Endothelial cell (in vitro differentiated cells): Measurements from ENCODE around the gene CISD1. TPM values are rescaled to one million over a fixed set of nuclear protein-coding genes. Genes with fewer than 3 reads are reported as not detected.

Source experiments
- DNase-seq: peaks from one replicate; pipeline ENCODE4 v3.0.0; 2021; ENCODE audit warnings: low spot score
- H3K27ac Mint-ChIP-seq: one replicate; pipeline ENCODE4 v1.8.0; 2021; ENCODE audit warnings: mixed read lengths, inconsistent platforms; ENCODE audit not compliant: unreplicated experiment
- H3K27me3 Mint-ChIP-seq: one replicate; pipeline ENCODE4 v1.8.0; 2021; ENCODE audit warnings: mild to moderate bottlenecking, moderate library complexity, mixed read lengths, inconsistent platforms; ENCODE audit not compliant: unreplicated experiment
- H3K36me3 Mint-ChIP-seq: one replicate; pipeline ENCODE4 v1.8.0; 2021; ENCODE audit warnings: mild to moderate bottlenecking, low read depth, mixed read lengths, inconsistent platforms; ENCODE audit not compliant: unreplicated experiment
- H3K4me1 Mint-ChIP-seq: one replicate; pipeline ENCODE4 v1.8.0; 2021; ENCODE audit warnings: mild to moderate bottlenecking, mixed read lengths, inconsistent platforms; ENCODE audit not compliant: unreplicated experiment
- H3K4me3 Mint-ChIP-seq: one replicate; pipeline ENCODE4 v1.8.0; 2021; ENCODE audit warnings: mild to moderate bottlenecking, mixed read lengths, inconsistent platforms; ENCODE audit not compliant: unreplicated experiment
- H3K9me3 Mint-ChIP-seq: one replicate; pipeline ENCODE4 v1.8.0; 2021; ENCODE audit warnings: mixed read lengths, inconsistent platforms; ENCODE audit not compliant: unreplicated experiment
- total RNA-seq: library from RNA; stranded (reverse); fragmentation: NEBNext Ultra II Directional; extraction: Animal tissue kit (Norgen Biotek cat#: 25700); gene quantifications from one replicate; pipeline ENCODE4 v1.2.1, GENCODE V29; 2021; ENCODE audit not compliant: unreplicated experiment
- TF ChIP-seq, protein P1 (sequence below): fragments of 200-600 bp; sonication (generic); IDR thresholded peaks from one replicate; pipeline ENCODE4 v1.5.0; 2021; ENCODE audit warnings: antibody characterized with exemption; ENCODE audit not compliant: unreplicated experiment

Gene CISD1
- total RNA-seq, 1 donor from 2014 or later: 38.1 TPM

GRCh38 chr10:58281092-58281752, 12.3 kb downstream of the CISD1 start:
- Mint-ChIP-seq H3K36me3 (no peaks in the 10 kb centered on the region), H3K27me3 (peaks cover 5% of the 10 kb centered on the region), H3K9me3 (no peaks in the 10 kb centered on the region), H3K4me3 (no peak overlapping the region), H3K27ac (peak overlapping the region; percentile 32), H3K4me1 (peaks cover 29% of the 10 kb centered on the region)
- TF ChIP-seq, protein P1, sequence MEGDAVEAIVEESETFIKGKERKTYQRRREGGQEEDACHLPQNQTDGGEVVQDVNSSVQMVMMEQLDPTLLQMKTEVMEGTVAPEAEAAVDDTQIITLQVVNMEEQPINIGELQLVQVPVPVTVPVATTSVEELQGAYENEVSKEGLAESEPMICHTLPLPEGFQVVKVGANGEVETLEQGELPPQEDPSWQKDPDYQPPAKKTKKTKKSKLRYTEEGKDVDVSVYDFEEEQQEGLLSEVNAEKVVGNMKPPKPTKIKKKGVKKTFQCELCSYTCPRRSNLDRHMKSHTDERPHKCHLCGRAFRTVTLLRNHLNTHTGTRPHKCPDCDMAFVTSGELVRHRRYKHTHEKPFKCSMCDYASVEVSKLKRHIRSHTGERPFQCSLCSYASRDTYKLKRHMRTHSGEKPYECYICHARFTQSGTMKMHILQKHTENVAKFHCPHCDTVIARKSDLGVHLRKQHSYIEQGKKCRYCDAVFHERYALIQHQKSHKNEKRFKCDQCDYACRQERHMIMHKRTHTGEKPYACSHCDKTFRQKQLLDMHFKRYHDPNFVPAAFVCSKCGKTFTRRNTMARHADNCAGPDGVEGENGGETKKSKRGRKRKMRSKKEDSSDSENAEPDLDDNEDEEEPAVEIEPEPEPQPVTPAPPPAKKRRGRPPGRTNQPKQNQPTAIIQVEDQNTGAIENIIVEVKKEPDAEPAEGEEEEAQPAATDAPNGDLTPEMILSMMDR: no peak
- no peak for DNase-seq

GRCh38 chr10:58282615-58283014, 13.7 kb downstream of the CISD1 start:
- no peak for DNase-seq
- Mint-ChIP-seq H3K27me3 (peaks cover 5% of the 10 kb centered on the region), H3K4me3 (peak overlapping the region; percentile 43), H3K36me3 (no peaks in the 10 kb centered on the region), H3K27ac (peak overlapping the region; percentile 91), H3K9me3 (no peaks in the 10 kb centered on the region), H3K4me1 (peaks cover 29% of the 10 kb centered on the region)
- TF ChIP-seq, protein P1: no peak

GRCh38 chr10:58291538-58292174, 22.7 kb downstream of the CISD1 start:
- Mint-ChIP-seq H3K27me3 (no peaks in the 10 kb centered on the region), H3K36me3 (no peaks in the 10 kb centered on the region), H3K4me1 (no peaks in the 10 kb centered on the region), H3K27ac (no peak overlapping the region), H3K9me3 (no peaks in the 10 kb centered on the region), H3K4me3 (no peak overlapping the region)
- TF ChIP-seq, protein P1: peak; percentile 65
- DNase-seq: no peak

- H3K27me3 Mint-ChIP-seq: no peaks in the 10 kb centered on the region
- H3K4me1 Mint-ChIP-seq: no peaks in the 10 kb centered on the region
- no peaks in the 10 kb centered on the region for H3K9me3 Mint-ChIP-seq
- DNase-seq: no peak
- no peak overlapping the region for H3K4me3 Mint-ChIP-seq
- no peaks in the 10 kb centered on the region for H3K36me3 Mint-ChIP-seq
- no peak overlapping the region for H3K27ac Mint-ChIP-seq
- TF ChIP-seq, protein P1: no peak
These were observed 25.0 kb downstream of the CISD1 start for GRCh38 chr10:58293989-58294388.

GRCh38 chr10:58299580-58299979, 30.6 kb downstream of the CISD1 start:
- peak; percentile 66 for DNase-seq
- no peaks in the 10 kb centered on the region for H3K27me3 Mint-ChIP-seq
- H3K9me3 Mint-ChIP-seq: no peaks in the 10 kb centered on the region

More at GRCh38 chr10:58299580-58299979, 30.6 kb downstream of the CISD1 start:
- TF ChIP-seq, protein P1: peak; percentile 83
- Mint-ChIP-seq H3K36me3 (no peaks in the 10 kb centered on the region), H3K4me1 (peaks cover 10% of the 10 kb centered on the region), H3K27ac (no peak overlapping the region), H3K4me3 (no peak overlapping the region)
